A673 (cell line): Measurements from ENCODE around the gene ITGA6. TPM values are rescaled to one million over a fixed set of nuclear protein-coding genes. Genes with fewer than 3 reads are reported as not detected.

ENCODE experiments used
- Bru-seq: library from RNA; stranded (reverse); fragments of 400-500 nt; gene quantifications from one replicate; lab custom pipeline; 2021; lab: Mats Ljungman, UMichigan
- BruChase-seq, 2 experiments: library from RNA; stranded (reverse); fragments of 400-500 nt; gene quantifications; one replicate each; lab custom pipeline; 2021; lab: Mats Ljungman, UMichigan
- BruUV-seq: library from RNA; stranded (reverse); fragments of 400-500 nt; replicated peaks from 2 replicates; lab custom pipeline; 2021; lab: Mats Ljungman, UMichigan
- CTCF ChIA-PET: fragments of 300-600 bp; sonication (Branson Sonifier 250); formaldehyde crosslinking; loops from one replicate; lab custom pipeline; 2022; ENCODE audit warnings: antibody characterized with exemption; lab: Charles Lee
- POLR2A ChIA-PET: fragments of 300-600 bp; sonication (Branson Sonifier 250); formaldehyde crosslinking; loops from one replicate; lab custom pipeline; 2022; ENCODE audit warnings: antibody characterized with exemption; ENCODE audit not compliant: low non-redundant PET; lab: Charles Lee
- DNase-seq: peaks from one replicate; pipeline ENCODE4 v3.0.0-alpha.2; 2015; ENCODE audit warnings: low spot score
- H3K27ac ChIP-seq: fragments of 200-600 bp; sonication (generic); 2 replicates; pipeline ENCODE4 v1.5.1; 2016; ENCODE audit warnings: mixed run types, low read depth, mild to moderate bottlenecking, mixed read lengths, antibody characterized with exemption, low read length; ENCODE audit not compliant: poor library complexity, severe bottlenecking
- H3K27me3 ChIP-seq: fragments of 200-600 bp; sonication (generic); replicated peaks from 2 replicates; pipeline ENCODE4 v1.6.1; 2017; ENCODE audit warnings: mixed run types, low read depth, mild to moderate bottlenecking, mixed read lengths, antibody characterized with exemption, low read length; ENCODE audit not compliant: insufficient read depth, poor library complexity
- H3K36me3 ChIP-seq: fragments of 200-600 bp; sonication (generic); 2 replicates; pipeline ENCODE4 v1.6.1; 2016; ENCODE audit warnings: mixed run types, mild to moderate bottlenecking, mixed read lengths, antibody characterized with exemption, low read length; ENCODE audit not compliant: insufficient read depth, poor library complexity, severe bottlenecking
- H3K4me1 ChIP-seq: fragments of 200-600 bp; sonication (generic); 2 replicates; pipeline ENCODE4 v1.6.1; 2017; ENCODE audit warnings: mixed run types, mild to moderate bottlenecking, mixed read lengths, antibody characterized with exemption, low read length; ENCODE audit not compliant: insufficient read depth, poor library complexity, severe bottlenecking
- H3K4me3 ChIP-seq: fragments of 200-600 bp; sonication (generic); 2 replicates; pipeline ENCODE4 v1.5.1; 2016; ENCODE audit warnings: low read depth, mixed run types, mild to moderate bottlenecking, mixed read lengths, low read length; ENCODE audit not compliant: poor library complexity, severe bottlenecking
- H3K9me3 ChIP-seq: fragments of 200-600 bp; sonication (generic); 2 replicates; pipeline ENCODE4 v1.6.1; 2016; ENCODE audit warnings: mixed run types, low read depth, mild to moderate bottlenecking, mixed read lengths, antibody characterized with exemption, low read length; ENCODE audit not compliant: poor library complexity, severe bottlenecking
- CTCF ChIP-seq: fragments of 300-800, 200-600 bp; sonication (generic); conservative IDR thresholded peaks from 2 replicates; pipeline ENCODE4 v1.5.1; 2017; ENCODE audit warnings: low read depth, mild to moderate bottlenecking, antibody characterized with exemption, low read length, moderate library complexity, mixed read lengths
- EZH2 ChIP-seq: fragments of 200-600 bp; sonication (generic); IDR thresholded peaks from 2 replicates; pipeline ENCODE4 v1.6.1; 2017; ENCODE audit warnings: borderline replicate concordance, low read depth, mild to moderate bottlenecking, mixed read lengths, antibody characterized with exemption, low read length; ENCODE audit not compliant: poor library complexity, severe bottlenecking
- intact Hi-C: fragments of 100-400 bp; cut with micrococcal nuclease; formaldehyde crosslinking; loops from one replicate; pipeline ENCODE4 v1.10.0; 2022; ENCODE audit not compliant: unreplicated experiment
- long read RNA-seq: library from polyadenylated mRNA; stranded (forward); transcript quantifications from one replicate; pipeline ENCODE4 v2.0.0, GENCODE V29; 2022
- total RNA-seq: library from RNA; stranded (reverse); gene quantifications from 2 replicates; pipeline ENCODE4 v1.2.3, GENCODE V29; 2021

ITGA6 gene
- total RNA-seq, result 7.7 and 10.7 TPM in 2 replicates
- Bru-seq, nascent RNA, result percentile 51 among the genes with signal in this experiment
- BruChase-seq, experiment 1, labeled RNA remaining after a 2-hour chase, result percentile 52 among the genes with signal in this experiment
- BruChase-seq, experiment 2, labeled RNA remaining after a 6-hour chase, result percentile 58 among the genes with signal in this experiment
- long read RNA-seq, full-length matches to known transcripts, result 15 of 24 reads
- long read RNA-seq, partial matches to known transcripts, result 1 of 24 reads
- long read RNA-seq, other reads (novel, unspliced or antisense), result 8 of 24 reads

DNA sequence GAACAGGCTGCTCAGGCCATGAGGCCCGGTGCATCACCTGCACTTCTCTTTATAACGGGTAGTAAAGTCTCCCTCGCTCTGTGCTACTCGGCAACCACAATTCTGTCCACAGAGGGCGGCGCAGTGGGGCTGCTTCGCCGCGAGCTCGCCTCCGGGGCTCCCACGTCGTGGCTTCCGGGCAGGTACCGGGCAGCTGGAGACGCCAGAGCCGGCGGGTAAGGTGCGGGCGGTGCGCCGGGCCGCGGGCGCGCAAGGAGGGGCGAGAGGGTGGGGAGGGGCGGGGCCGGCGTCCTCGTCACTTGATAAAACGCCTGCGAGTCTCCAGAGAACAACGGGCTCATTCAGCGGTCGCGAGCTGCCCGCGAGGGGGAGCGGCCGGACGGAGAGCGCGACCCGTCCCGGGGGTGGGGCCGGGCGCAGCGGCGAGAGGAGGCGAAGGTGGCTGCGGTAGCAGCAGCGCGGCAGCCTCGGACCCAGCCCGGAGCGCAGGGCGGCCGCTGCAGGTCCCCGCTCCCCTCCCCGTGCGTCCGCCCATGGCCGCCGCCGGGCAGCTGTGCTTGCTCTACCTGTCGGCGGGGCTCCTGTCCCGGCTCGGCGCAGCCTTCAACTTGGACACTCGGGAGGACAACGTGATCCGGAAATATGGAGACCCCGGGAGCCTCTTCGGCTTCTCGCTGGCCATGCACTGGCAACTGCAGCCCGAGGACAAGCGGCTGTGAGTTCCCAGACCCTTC lies at the start of gene ITGA6:
Gene ITGA6, plus strand, starts transcription at position 331 of the 734 bp plus-strand sequence.
- CTCF ChIA-PET, result interaction anchor here (0.5 to 1.4 kb wide), 4 partner anchors 16 to 252 kb away, joined by 3 to 4 read pairs (median 3); no protein-coding TSS in a partner anchor
- TF ChIP-seq EZH2 (no peak), CTCF (peak; percentile 19; the same call in 1 of the 2 replicates)
- DNase-seq, result peak; percentile 56
- intact Hi-C loops, result no loop called here
- H3K27ac ChIP-seq, result no peak within 1 kb of the TSS
- peak within 1 kb of the TSS; percentile 66 for H3K4me3 ChIP-seq
- no peaks in the 10 kb centered on the region for H3K9me3 ChIP-seq
- POLR2A ChIA-PET, result no interaction called here
- H3K27me3 ChIP-seq, result peaks cover 12% of the 10 kb centered on the region
- H3K36me3 ChIP-seq, result no peaks in the 10 kb centered on the region
- BruUV-seq, result no TSS peak
- H3K4me1 ChIP-seq, result peaks cover 17% of the 10 kb centered on the region

DNA sequence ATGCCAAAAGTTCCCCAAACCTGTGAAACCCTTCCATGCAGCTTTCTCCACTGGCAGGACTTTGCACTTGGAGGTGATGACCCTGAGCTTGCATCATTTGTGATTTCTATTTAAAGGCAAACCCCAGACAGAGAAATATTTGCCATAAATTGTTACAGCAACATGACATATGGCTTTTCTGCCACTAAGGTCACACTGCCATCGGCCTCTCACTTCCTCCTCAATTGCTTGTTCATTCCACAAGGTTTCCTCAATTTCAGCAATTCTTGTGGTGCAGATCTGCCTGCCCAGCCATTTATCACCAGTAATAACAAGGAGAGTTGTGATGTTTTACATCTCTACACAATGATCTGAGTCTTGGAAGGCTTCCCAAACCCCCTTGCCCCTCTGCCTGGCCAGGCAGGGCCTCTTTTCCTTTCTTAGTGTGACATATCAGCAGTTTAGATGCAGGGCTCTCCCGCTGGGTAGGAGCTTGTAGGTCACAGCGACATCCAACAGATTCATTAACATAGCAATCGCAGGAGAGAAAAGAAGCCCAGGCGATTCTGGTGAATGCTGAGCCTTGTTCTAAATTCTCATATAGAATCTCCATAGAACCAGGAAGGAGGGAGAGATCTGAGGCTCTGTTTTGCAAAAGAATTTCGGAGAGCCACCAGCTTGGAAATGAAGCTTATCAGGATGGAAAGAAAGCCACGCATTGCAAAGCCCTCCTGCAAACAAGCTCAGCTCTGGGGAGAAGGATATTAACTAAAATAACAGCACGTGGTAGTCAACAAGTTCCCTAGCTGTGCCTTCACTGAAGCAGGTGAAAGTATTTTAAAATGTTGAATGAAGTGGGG lies 46.7 kb upstream of the ITGA6 start:
- ChIA-PET POLR2A (no interaction called here), CTCF (no interaction called here)
- no peak overlapping the region for H3K27ac ChIP-seq
- H3K9me3 ChIP-seq, result no peaks in the 10 kb centered on the region
- intact Hi-C loops, result no loop called here
- no peaks in the 10 kb centered on the region for H3K36me3 ChIP-seq
- no peak for DNase-seq
- no TSS peak for BruUV-seq
- H3K4me1 ChIP-seq, result peaks cover 2% of the 10 kb centered on the region
- H3K27me3 ChIP-seq, result no peaks in the 10 kb centered on the region
- no peak overlapping the region for H3K4me3 ChIP-seq
- TF ChIP-seq EZH2, result no peak
- no peak for TF ChIP-seq CTCF

- intact Hi-C loops, result no loop called here
- no TSS peak for BruUV-seq
- H3K27me3 ChIP-seq, result no peaks in the 10 kb centered on the region
- H3K4me1 ChIP-seq, result peaks cover 2% of the 10 kb centered on the region
- H3K36me3 ChIP-seq, result no peaks in the 10 kb centered on the region
- no peak overlapping the region for H3K4me3 ChIP-seq
- ChIA-PET CTCF (no interaction called here), POLR2A (no interaction called here)
- no peaks in the 10 kb centered on the region for H3K9me3 ChIP-seq
- no peak overlapping the region for H3K27ac ChIP-seq
- DNase-seq, result no peak
- no peak for TF ChIP-seq CTCF
- TF ChIP-seq EZH2, result no peak
These were observed 45.9 kb upstream of the ITGA6 start for GRCh38 chr2:172381275-172382027.
